Endometrial microvascular endothelial cells (primary cell): Measurements from ENCODE around the gene VPS18. TPM values are rescaled to one million over a fixed set of nuclear protein-coding genes. Genes with fewer than 3 reads are reported as not detected.

ENCODE experiments used
- in situ Hi-C: cut with HindIII; loops from 2 replicates; pipeline ENCODE4 v1.10.0; 2017; ENCODE audit warnings: low sequenced_read_pairs, low pct_unique_long_range_greater_than_20kb; ENCODE audit errors: inconsistent ontology term
- total RNA-seq: library from RNA; depleted of rRNA; stranded (reverse); fragments of >200 nt; gene quantifications from one replicate; pipeline ENCODE4 v1.2.3, GENCODE V29; 2015; ENCODE audit errors: inconsistent ontology term

Gene VPS18
- total RNA-seq, 1 donor from 2014 or later, result 52.5 TPM

GRCh38 chr15:40929660-40930429 is 35.6 kb downstream of the VPS18 start:
- in situ Hi-C loops, result no loop called here

DNA sequence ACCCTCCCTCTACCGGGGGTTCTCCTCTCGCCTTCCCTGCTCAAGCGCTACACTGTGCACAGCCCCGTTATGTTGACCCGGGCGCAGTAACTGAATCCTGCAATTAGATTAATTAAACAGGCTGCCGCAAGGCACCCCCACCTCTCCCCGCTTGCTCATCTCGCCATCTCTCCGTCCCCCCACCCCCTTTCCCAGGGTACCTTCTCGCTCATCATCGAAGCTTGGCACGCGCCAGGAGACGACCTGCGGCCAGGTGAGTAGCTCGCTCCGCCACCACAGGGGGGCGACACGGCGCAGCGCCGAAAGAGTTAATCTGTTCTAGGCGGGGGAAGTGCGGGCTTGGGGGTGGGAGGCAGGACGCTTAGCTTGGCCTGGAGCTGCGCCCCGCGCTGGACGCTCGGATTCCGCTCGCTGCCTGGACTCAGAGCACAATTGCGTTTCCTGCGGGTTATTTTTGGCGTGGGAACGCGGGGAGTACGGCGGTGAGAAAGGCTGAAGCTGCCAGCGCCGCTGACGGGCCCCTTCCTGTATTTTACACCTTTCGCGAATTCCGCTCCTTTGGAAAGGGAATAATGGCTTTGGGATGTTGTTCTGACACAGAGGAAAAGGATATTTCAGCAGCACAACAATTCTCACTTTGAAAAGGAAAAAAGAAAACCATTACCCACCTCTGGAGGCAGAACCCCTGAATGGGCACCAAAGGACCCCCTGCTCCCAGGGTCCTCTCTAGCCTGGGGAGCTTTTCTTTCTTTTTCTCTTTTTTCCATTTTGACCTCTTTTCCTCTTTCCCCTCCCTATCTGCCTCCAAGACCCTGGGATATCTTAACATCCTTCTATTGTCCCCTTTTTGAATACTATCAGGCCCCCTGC is 36.4 kb downstream of the VPS18 start:
- in situ Hi-C loops, result no loop called here

- in situ Hi-C loops, result no loop called here
Measured at GRCh38 chr15:40931300-40932142, 37.3 kb downstream of the VPS18 start.

- in situ Hi-C loops, result no loop called here
Measured at GRCh38 chr15:40932156-40932555, 37.9 kb downstream of the VPS18 start.

DNA sequence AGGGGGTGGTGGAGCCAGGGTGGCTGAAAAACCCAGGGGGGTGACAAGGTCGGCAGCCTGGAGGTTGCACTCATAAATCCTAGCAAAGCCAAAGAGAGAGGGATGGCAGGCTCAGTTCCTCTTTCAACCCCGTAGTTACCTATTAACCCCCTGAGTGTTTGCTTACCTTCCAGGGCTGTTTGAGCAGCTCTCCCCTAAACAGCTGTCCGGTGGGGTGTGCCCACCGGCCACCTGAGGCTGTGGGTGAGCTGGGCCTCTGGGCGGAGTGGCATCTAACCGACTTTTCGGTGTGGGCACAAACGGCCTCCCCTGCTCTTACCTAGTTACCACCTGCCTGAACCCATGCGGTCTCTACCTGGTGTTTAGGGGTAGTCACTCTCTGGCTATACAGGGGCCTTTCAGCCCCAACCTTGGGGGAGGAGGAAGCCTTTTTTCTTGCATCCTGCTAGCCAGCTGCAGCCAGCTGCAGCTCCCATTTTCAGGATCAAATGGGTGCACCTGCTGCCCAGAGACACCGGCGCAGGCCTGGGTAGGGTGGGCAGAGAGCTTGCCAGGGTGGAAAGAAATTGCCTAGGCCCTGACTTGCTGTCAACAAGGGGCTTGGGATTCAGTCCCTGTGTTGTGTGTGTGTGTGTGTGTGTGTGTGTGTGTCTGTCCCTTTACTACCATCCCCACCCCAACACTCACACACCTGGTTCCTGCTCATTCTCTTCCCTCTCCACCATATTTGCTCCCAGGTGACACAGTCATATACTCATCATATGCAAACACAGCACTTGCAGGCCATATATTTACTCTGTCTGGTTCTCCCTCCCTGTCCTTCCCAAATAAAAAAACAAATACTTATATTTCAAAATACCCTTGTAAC is 38.6 kb downstream of the VPS18 start:
- in situ Hi-C loops, result no loop called here

GRCh38 chr15:40933517-40933902 is 39.3 kb downstream of the VPS18 start:
- in situ Hi-C loops, result no loop called here

GRCh38 chr15:40934457-40934856 is 40.2 kb downstream of the VPS18 start:
- in situ Hi-C loops, result no loop called here

- in situ Hi-C loops, result no loop called here
Measured at GRCh38 chr15:40936234-40936708, 42.0 kb downstream of the VPS18 start.

DNA sequence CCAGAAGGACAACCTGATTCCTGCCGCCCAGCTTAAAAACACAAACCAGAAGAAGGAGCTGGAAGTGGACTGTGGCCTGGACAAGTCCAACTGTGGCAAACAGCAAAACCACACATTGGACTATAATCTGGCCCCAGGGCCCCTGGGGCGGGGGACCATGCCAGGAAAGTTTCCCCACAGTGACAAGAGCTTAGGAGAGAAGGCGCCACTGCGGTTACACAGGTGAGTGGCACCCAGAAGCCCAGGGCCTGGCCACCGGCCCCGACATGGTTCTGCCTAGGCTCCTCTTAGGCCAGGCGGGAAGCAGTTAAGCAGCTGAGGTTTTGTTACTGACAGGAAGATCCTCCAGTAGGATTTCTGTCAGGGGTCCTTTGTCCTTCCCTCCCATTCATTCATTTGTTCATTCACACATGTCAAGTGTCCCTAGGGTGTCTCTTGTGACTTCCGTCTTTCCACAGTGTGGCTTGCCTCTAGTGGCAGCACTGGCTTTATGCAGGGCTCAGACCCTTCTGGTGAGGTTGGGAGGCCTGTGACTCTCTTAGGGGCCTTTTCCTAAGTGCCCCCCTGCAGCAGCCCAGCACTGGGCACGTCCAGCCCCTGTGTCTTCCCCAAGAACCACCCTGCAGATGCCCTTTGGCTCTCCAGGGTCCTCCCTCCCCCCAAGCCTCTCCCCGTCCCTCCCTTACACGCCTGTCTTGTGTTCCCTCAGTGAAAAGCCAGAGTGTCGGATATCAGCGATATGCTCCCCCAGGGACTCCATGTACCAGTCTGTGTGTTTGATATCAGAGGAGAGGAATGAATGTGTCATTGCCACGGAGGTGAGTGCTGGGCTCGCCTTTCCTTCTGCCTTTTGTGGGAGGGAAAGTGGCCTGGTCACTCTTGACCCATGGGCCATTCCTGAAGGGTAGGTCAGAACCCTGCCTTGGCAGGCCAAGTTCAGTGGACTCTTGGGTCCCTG is 42.7 kb downstream of the VPS18 start:
- in situ Hi-C loops, result no loop called here

- in situ Hi-C loops, result no loop called here
Measured at GRCh38 chr15:40937762-40938535, 43.7 kb downstream of the VPS18 start.

DNA sequence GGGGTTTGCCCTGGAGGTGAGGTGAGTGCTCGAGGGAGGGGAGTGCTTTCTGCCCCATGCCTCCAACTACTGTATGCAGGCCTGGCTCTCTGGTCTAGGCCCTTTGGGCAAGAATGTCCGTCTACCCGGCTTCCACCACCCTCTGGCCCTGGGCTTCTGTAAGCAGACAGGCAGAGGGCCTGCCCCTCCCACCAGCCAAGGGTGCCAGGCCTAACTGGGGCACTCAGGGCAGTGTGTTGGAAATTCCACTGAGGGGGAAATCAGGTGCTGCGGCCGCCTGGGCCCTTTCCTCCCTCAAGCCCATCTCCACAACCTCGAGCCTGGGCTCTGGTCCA is 44.3 kb downstream of the VPS18 start:
- in situ Hi-C loops, result no loop called here

GRCh38 chr15:40940296-40940801 is 46.1 kb downstream of the VPS18 start:
- in situ Hi-C loops, result no loop called here

- in situ Hi-C loops, result no loop called here
Measured at GRCh38 chr15:40941068-40941527, 46.8 kb downstream of the VPS18 start.

DNA sequence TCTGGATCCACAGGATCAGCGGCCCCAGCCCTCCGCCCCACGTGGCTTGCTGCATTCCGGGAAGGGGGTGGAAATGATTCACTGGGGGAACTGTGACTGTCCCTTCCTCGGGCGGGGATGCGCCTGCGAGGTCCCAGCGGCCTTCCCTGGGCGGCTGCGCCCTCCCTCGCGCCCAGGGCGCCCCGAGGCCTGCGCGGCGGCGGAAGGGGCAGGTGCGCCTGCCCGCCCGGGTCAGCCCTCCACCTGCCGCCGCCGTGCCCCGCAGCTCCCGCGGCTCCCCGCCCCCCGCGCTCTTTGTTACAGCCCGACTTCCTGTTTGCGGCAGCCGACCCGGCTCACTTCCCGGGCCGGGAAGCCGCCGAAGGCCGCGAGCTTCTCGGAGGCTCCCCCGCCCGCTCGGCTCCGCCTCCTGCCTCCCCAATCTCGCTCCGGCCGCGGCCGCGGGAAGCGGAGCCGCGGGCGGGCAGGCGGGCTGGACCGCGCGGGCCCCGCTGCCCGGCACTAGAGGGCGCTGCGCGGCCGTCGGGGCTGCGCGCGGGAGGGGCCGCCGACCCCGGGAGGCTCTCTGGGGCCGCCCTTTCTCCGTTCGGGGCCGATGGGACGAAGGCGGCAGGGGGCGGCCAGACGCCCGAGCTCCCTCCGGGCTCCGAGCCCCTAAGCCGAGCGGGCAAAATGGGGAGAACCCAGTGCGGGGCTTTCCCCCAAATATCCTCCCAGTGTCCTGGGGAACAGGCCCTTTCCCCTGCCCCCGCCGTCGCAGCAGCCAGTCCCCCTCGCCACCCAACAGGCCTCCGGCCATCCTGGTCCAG is 47.5 kb downstream of the VPS18 start:
- in situ Hi-C loops, result no loop called here

DNA sequence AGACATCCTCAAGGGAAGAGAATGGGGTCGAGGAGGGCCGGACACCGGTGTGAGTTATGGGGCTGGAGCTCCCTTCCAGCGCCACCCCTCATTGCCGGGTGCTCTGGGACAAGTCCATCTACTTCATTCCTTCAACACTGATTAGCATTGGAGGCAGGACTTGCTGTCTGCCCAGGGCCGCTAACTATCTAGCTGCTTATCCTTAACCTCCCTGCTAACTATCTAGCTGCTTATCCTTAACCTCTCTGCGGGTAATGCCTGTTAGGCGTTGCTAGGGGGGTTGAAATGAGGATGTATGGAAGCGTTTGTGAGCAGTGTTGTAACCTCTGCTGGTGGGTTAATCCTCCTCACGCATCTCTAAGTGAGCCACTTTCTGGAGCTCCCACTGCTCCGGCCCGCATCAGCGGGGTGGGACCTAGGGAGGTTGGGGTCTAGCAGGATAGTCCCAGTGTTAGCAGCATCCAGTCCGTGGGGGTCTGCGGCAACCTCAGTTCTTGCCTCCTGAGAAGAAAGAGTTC is 48.1 kb downstream of the VPS18 start:
- in situ Hi-C loops, result no loop called here
